ENCODE data around the gene PAPPA2. TPM values are rescaled to one million over a fixed set of nuclear protein-coding genes. Genes with fewer than 3 reads are reported as not detected.
"Not testable (repeated sequence)": the region's sequence is repeated elsewhere in the genome, so short reads cannot be mapped to it uniquely, and the experiment has no call there.

Gene PAPPA2
- total RNA-seq, 2 experiments from 2014 or later, result 0.19 TPM; not detected in 1

GRCh38 chr1:176754676-176755075, 291.7 kb downstream of the PAPPA2 start:
- H3K4me1 ChIP-seq (ENCODE audit: insufficient read depth, low read length, poor library complexity, severe bottlenecking), result no peaks in the 10 kb centered on the region
- no peak overlapping the region for H2AFZ ChIP-seq (ENCODE audit: low read length)
- DNase-seq (ENCODE audit: low spot score), result no peak
- no peaks in the 10 kb centered on the region for H3K36me3 ChIP-seq (ENCODE audit: insufficient read depth, low read length)
- no peak overlapping the region for H3K27ac ChIP-seq (ENCODE audit: low read depth, low read length, poor library complexity, severe bottlenecking)
- no peak for TF ChIP-seq EZH2phosphoT487 (IDR thresholded peaks at IDR 0.05; ENCODE audit: borderline replicate concordance, low read depth, low read length)
- no peak for TF ChIP-seq CTCF (conservative IDR thresholded peaks at IDR 0.05; ENCODE audit: low read length)
- BruUV-seq (replicated peaks), result no TSS peak
- H3K79me2 ChIP-seq (ENCODE audit: insufficient read depth, low read depth, low read length), result no peaks in the 10 kb centered on the region
- H3K4me2 ChIP-seq (ENCODE audit: low read length), result no peak overlapping the region
- ChIA-PET POLR2A (no interaction called here), CTCF (ENCODE audit: unreplicated experiment) (no interaction called here)
- intact Hi-C loops (cut with micrococcal nuclease; ENCODE audit: unreplicated experiment), result no loop called here
- no peak overlapping the region for H3K4me3 ChIP-seq (ENCODE audit: low read depth, low read length, poor library complexity, severe bottlenecking)
- H3K9me3 ChIP-seq (ENCODE audit: low read length), result no peaks in the 10 kb centered on the region
- no peaks in the 10 kb centered on the region for H3K9me2 ChIP-seq (ENCODE audit: insufficient read depth, low read length)
- no peaks in the 10 kb centered on the region for H4K20me1 ChIP-seq (ENCODE audit: insufficient read depth, low read length)

GRCh38 chr1:176756817-176757216, 293.8 kb downstream of the PAPPA2 start:
- H3K36me3 ChIP-seq (ENCODE audit: insufficient read depth, low read length); BruUV-seq (replicated peaks); H3K27ac ChIP-seq (ENCODE audit: low read depth, low read length, poor library complexity, severe bottlenecking); CTCF ChIA-PET (ENCODE audit: unreplicated experiment); H3K9me2 ChIP-seq (ENCODE audit: insufficient read depth, low read length); H3K79me2 ChIP-seq (ENCODE audit: insufficient read depth, low read depth, low read length); H3K4me2 ChIP-seq (ENCODE audit: low read length); DNase-seq (ENCODE audit: low spot score); H4K20me1 ChIP-seq (ENCODE audit: insufficient read depth, low read length); H3K4me3 ChIP-seq (ENCODE audit: low read depth, low read length, poor library complexity, severe bottlenecking); POLR2A ChIA-PET; H3K4me1 ChIP-seq (ENCODE audit: insufficient read depth, low read length, poor library complexity, severe bottlenecking); H3K9me3 ChIP-seq (ENCODE audit: low read length); intact Hi-C loops (cut with micrococcal nuclease; ENCODE audit: unreplicated experiment); H2AFZ ChIP-seq (ENCODE audit: low read length): not testable (repeated sequence)

- H3K27ac ChIP-seq (ENCODE audit: low read depth, low read length, poor library complexity, severe bottlenecking), result no peak overlapping the region
- H4K20me1 ChIP-seq (ENCODE audit: insufficient read depth, low read length), result no peaks in the 10 kb centered on the region
- ChIA-PET CTCF (ENCODE audit: unreplicated experiment) (no interaction called here), POLR2A (no interaction called here)
- H3K36me3 ChIP-seq (ENCODE audit: insufficient read depth, low read length), result no peaks in the 10 kb centered on the region
- intact Hi-C loops (cut with micrococcal nuclease; ENCODE audit: unreplicated experiment), result no loop called here
- no peak for TF ChIP-seq EZH2phosphoT487 (IDR thresholded peaks at IDR 0.05; ENCODE audit: borderline replicate concordance, low read depth, low read length)
- TF ChIP-seq CTCF (conservative IDR thresholded peaks at IDR 0.05; ENCODE audit: low read length), result no peak
- no peak overlapping the region for H2AFZ ChIP-seq (ENCODE audit: low read length)
- no peaks in the 10 kb centered on the region for H3K4me1 ChIP-seq (ENCODE audit: insufficient read depth, low read length, poor library complexity, severe bottlenecking)
- H3K4me3 ChIP-seq (ENCODE audit: low read depth, low read length, poor library complexity, severe bottlenecking), result no peak overlapping the region
- H3K9me2 ChIP-seq (ENCODE audit: insufficient read depth, low read length), result no peaks in the 10 kb centered on the region
- no peak overlapping the region for H3K4me2 ChIP-seq (ENCODE audit: low read length)
- no peaks in the 10 kb centered on the region for H3K9me3 ChIP-seq (ENCODE audit: low read length)
- BruUV-seq (replicated peaks), result no TSS peak
- no peaks in the 10 kb centered on the region for H3K79me2 ChIP-seq (ENCODE audit: insufficient read depth, low read depth, low read length)
- no peak for DNase-seq (ENCODE audit: low spot score)
Measured at GRCh38 chr1:176765608-176766007, 302.6 kb downstream of the PAPPA2 start.

Data from OCI-LY7 (cell line).